Measurements from ENCODE around the gene SLCO1A2.

GRCh38 chr12:21323736-21324135 lies 11.0 kb downstream of the SLCO1A2 start:
- TF ChIP-seq CTCF (IDR thresholded peaks at IDR 0.05; ENCODE audit: low read depth, low read length) (no peak), MAX (IDR thresholded peaks at IDR 0.05; ENCODE audit: low read depth, low read length) (no peak), POLR2A (IDR thresholded peaks at IDR 0.05; ENCODE audit: extremely low read depth, insufficient read length) (no peak), MYC (IDR thresholded peaks at IDR 0.05; ENCODE audit: low read depth, low read length) (no peak)
